Measurements from ENCODE around the gene CAMTA1.

DNA sequence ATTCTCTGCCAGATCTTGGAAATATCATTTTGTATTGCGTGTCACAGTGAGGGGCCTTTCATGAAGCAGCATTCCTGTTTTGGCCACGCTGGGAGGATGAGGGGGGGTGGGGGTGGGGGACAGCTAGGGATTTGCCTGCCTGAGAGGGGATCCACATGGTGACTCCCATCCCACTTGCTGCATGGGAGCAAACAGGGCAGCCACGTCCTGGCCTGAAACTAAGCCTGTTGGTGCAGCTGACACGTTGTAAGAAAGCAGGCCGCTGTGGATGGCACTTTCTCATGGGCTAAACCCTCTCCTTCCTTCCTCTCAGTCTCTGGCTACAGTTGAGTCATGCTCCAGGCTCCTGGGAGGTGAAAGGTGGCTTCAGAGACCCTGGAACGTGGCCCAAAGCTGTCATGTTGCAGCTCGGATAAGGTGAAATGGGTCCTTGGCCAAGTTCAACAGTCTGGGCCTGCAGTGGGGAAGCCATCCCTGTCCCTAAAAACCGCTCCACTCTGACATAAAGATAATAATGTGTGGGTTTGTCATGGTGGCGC is 639.2 kb downstream of the CAMTA1 start:
- TF ChIP-seq, protein P1, sequence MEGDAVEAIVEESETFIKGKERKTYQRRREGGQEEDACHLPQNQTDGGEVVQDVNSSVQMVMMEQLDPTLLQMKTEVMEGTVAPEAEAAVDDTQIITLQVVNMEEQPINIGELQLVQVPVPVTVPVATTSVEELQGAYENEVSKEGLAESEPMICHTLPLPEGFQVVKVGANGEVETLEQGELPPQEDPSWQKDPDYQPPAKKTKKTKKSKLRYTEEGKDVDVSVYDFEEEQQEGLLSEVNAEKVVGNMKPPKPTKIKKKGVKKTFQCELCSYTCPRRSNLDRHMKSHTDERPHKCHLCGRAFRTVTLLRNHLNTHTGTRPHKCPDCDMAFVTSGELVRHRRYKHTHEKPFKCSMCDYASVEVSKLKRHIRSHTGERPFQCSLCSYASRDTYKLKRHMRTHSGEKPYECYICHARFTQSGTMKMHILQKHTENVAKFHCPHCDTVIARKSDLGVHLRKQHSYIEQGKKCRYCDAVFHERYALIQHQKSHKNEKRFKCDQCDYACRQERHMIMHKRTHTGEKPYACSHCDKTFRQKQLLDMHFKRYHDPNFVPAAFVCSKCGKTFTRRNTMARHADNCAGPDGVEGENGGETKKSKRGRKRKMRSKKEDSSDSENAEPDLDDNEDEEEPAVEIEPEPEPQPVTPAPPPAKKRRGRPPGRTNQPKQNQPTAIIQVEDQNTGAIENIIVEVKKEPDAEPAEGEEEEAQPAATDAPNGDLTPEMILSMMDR (IDR thresholded peaks at IDR 0.05; ENCODE audit: poor library complexity) = no peak
- no peak for TF ChIP-seq EZH2phosphoT487 (IDR thresholded peaks at IDR 0.05; ENCODE audit: low read depth, severe bottlenecking, unreplicated experiment)

All from hepatocyte (in vitro differentiated cells).